Posterior vena cava (tissue), 2 donors: ENCODE data around the gene RGS3. TPM values are rescaled to one million over a fixed set of nuclear protein-coding genes. Genes with fewer than 3 reads are reported as not detected.

ENCODE experiments used
- DNase-seq: peaks from one replicate; pipeline ENCODE4 v3.0.0-alpha.2; 2020; ENCODE audit warnings: low spot score
- intact Hi-C, 2 donors: fragments of 100-400 bp; cut with DNase I; formaldehyde crosslinking; loops; one replicate each; pipeline versions ENCODE4 v1.14.1 to v1.14.2; 2022 to 2023
- total RNA-seq, 2 donors: library from RNA; stranded (reverse); fragmentation: NEBNext Ultra II Directional; extraction: Animal tissue kit (Norgen Biotek cat#: 25700); gene quantifications; one replicate each; pipeline ENCODE4 v1.2.1, GENCODE V29; 2021
- donor health status: DM: yes; HTN: yes; CAD: no.
- donor health status: DM: yes; HTN: yes; CAD: no.

Gene RGS3
- total RNA-seq, 2 donors from 2014 or later: 66.2 to 71.4 TPM

DNA sequence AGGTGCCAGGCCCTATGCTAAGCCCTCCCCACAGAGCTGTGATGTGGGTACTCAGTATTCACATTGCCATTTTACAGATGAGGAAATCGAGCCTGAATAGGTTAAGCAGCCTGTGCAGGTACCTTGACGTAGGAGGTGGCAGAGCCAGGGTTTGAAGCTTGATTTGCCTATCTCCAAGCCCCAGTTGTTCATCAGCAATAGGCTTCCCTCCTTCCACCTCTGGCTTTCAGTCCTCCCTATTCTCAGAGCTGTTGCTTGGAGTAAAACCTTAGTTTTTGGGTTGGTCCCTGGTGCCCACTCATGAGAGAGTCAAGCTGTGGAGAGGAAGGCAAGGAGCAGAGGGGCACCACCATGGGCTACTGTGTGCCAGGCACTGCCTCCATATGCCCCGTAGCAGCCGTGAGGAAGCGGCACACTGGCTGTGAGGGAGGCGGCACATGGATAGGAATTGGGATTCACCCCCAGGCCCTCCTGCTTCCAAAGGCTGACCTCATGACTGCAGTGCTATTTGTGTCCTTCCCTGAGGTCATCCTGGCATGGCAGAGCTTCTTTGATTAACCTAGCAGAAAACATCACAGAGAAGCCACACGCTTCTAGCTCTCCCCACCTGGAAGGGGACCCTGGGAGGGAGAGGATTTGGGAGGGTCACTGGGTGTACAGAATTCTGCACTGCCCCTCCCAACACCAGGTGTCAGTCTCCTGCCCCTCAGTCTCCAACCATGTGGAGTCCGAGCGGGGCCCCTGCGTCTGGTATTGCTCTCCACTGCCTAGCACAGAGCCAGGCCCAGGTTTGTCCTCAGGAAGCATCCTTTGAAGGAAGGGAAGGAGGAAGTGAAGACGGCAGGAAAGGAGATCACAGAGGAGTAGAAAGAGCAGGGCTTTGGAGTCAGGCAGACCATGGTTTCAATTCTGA, 109.8 kb downstream of the RGS3 start:
- intact Hi-C loops: no loop called here
- peak; percentile 61 for DNase-seq

DNA sequence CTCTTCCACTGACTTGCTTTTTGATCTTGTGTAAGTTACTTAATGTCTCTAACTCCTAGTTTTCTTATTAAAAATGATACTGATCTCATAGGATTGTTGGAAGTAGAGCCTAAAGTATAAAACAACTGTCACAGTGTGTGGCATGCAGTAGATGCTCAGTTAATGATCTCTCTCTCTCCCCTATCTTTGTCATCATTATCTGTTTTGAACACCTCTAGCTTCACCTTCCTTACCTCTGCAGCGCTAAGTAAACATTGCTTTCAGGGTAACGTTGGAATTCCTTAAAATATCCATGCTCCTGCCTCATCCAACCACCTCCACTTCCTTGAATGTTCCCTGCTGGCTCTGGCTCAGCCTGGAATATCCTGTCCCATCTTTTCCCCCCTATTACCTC, 110.4 kb downstream of the RGS3 start:
- no peak for DNase-seq
- intact Hi-C loops: no loop called here

DNA sequence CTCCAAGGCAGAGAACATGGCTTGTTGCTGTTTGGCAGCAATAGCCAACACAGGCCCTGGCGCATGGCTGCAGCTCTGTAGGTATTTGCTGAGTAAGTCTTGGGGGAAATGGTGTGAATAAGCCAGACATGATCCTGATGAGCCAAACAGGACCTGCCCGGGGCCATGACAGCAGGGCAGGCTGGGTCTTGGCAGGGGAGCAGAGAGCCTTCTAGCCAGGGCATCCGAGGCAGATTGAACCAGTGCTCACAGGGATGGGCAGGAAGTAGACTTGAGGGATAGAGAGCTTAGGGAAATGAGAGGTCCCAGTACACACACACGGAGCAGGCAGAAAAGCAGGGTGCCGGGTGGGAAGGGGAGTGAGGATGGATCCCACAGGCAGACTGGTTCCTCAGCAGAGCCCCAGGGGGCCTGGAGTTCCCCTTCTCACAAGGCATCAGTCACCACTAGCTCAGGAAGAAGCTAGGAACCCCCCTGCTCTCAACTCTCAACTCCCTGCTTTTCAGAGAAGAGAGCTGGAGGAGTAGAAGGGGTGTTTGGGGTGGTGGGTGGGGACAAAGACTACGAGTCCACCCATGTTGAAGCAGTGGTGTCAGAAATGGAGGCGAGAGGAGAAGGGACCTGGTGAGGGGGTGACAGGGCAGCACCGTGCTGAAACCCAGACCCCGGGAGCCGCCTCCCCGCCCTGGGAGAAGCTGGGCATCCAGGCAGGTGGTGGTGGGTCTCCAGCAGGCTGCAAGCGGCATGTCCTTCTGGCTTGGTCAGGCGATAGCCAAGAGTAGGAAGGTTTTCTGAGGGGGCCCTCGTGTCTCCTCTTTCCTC, 111.1 kb downstream of the RGS3 start:
- DNase-seq: peak; percentile 66
- intact Hi-C loops: no loop called here

DNA sequence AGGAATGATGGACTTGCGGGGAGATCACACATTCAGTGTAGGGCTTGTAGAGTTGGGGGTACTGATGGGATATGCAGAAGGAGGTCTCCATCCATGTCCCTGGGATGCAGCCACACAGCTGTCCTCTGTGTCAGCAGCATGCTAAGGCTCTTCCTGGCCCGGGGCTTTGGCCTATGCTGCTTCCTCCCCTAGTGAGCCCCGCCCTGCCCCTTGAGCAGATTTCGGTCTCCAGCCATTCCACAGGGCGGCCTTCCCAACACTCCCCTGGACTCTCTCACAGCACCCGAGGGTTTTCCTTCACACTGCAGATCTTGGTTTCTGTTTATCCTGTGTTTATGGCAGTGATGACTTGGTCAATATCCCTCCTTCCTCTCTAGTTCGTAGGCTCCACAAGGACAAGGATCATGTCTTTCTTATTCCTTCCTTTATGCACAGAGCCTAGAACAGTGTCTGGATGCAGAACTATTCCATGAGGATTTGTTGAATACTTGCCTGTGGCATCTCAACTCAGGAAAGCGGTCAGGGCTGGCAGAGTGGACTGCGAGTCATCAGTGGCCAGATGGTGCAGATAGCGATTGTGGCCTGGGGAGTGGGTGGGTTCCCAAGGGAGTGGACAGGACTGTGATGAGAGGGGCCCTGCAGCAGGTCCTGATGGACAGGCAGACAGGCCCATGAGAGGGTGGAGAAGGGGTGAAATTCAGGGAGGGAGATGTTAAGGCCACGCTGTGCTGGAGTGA, 114.2 kb downstream of the RGS3 start:
- DNase-seq: peak; percentile 81
- intact Hi-C loops: no loop called here

DNA sequence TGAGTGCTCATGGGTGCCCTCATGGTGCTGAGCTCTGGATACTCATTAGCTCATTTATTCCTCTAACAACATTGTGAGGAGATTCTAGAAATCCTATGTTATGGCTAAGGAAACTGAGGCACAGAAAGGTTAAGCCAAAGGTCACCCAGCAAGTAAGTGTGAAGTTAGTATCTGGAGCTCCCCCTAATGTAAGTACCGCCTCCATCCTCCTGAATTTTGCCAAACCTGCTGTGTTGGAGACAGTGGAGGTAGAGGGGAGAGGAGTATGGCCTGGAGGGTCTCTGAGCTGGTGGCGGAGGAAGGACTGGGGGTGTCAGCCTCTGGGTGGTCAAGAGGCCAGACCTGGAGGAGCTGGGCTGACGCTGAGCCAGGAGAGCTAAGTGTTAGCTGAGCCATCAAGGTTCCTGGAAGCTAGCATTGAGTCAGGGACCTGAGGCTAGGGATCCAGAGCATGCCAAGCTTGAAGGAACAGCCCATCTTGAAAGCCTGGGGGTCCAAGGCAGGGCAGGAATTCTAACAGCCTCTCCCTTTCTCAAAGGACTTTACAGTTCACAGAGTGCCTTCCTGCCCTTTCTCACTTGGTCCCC, 114.8 kb downstream of the RGS3 start:
- intact Hi-C loops: no loop called here
- no peak for DNase-seq

DNA sequence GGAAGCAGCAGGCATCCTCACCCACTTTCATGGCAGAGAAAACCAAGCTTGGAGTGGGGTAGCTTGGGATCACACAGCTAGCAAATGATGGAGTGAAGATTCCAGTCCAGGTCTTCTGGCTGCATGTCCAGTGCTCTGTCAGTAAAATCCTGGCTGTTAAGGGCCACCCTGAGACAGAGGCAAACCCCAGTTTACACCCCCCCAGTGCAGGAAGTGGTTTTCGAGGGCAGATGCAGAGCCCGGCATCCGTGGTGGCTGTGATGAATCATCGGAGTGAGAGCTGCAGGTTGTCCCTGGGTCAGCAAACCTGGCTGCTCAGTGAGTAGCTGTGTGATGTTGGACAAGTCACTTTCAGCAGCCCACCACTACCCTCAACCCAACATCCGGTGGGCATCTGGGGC, 115.4 kb downstream of the RGS3 start:
- peak; percentile 90 for DNase-seq
- intact Hi-C loops: no loop called here

DNA sequence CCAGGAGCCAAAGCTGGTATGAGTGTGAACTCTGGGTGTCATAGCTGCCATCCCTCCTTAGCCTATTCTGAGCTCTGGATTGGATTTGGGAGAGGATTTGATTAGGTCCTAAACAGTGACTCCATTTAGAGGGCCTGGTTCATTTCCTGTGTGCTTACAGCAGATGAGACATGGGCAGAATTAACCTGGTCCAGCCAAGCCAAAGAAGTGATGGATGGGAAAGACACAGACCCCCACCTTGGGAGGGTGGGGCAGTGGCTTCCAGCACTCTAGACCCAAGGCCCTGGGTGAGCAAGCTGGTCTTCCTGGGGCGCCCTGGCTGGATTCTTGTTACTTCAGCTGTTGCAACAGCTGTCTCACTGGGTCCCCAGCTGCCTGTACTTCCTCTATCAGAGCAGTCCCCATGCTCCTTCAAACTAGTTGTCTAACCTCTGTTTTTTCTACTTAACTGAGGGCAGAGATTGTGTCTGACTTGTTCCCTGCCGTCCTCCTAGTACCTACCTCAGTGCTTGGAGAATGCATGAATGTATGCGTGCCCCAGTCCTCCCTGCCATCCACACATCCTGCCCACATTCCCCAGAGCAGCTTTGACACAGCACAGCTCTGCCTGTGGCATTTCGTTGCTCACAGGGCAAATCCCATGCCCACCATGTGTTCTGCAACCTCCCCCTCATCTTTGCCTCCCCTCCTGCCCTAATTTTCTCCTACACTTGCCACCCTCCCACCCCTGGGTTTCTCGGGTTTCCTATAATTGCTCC, 115.9 kb downstream of the RGS3 start:
- intact Hi-C loops: no loop called here
- DNase-seq: no peak

DNA sequence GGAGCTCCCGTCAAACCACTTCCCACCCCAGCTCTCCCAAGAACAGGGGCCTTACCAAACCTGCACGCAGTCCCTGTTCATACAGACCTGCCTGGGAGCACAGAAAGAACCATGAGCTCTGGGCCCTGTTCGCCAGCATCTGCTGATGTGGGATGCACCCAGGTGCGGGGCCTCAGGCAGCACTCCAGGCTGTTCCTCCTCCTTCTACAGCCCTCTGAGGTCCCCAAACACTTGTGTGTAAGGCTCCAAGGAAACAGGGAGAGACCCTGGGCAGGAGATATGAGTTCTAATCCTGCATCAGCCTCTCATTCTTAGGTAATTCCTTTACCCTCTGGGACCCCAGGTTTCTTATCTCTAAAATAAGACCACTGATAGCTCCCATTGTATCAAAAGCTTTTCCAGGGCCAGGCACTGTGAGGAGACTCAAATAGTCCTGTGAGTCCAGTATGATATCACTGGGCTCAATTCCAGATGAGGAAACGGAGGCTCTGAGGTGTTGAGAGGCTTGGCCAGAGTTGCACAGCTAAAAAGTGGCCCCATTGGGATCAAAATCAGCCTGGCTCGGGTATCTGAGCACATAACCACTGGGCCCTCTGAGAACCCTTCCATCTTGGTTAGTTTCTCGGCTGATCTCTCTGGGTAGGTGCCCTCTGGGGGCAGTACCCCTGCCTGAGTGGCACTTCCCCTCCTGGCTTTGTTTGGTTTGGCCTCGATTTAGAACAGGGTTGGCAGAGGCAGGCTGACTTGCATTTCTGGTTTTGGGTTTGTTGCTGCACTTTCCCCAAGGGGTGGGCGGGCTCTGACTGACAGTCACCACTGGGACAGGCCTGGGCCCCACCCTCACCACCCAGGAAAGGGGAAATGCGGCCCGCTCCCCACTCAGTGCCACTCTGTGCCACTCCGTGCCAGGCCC, 116.8 kb downstream of the RGS3 start:
- intact Hi-C loops: no loop called here
- peak; percentile 94 for DNase-seq

DNA sequence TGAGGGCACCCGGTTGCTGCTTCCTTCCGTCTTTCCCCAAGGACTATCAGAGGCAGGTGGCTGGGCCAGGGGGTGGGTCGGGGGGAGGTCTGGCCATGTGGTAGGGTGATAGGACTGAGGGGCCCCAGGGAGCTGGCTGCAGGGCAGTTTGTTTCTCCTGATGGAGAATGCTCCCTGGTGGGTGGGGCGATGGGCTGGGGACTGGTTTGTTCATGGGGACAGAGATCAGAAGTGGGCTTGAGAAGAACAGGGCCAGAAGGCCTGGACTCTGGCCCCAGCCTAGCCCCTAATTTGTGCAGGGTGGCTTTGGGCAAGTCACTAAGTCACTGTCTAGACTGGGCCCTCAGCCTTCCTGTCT, 117.4 kb downstream of the RGS3 start:
- intact Hi-C loops: no loop called here

DNA sequence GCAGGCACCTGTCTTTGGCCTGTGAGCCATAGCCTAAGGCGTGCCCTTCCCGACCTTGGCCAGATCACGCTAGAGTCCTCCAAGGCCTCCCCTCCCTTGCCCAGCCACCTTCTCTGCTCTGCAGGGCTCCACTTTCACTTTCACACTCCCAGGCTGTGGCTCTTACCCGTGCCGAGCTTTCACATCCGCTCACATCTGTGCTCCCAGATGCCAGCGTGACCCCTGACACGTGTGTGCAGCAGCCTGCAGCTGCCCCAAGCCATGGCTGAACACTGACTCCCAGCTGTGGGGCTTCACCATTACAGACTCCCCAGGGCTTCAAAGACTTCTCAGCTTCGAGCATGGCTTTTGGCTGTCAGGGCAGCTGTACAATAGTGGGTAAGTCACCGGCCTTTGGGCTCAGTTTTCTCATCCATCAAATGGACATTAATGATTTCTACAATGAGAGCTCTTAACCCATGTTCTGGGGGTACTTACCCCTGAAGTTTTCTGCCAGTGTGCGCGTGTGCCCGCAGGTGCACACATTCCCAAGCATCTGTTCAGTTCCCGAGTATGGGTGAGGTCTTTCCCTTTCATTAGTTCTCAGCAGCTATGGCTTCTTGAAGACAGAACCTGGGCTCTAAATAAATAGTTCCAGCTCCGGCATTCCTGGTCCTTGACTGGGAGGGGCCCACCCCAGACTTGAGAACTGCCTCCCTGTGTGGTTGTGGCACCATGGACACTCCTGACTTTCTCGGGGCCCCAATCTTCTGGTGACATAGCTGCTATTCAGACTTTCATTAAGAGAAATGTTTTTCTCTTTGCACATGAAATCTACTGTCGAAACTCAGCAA, 118.6 kb downstream of the RGS3 start:
- intact Hi-C loops: no loop called here
- DNase-seq: peak; percentile 93

More for the DNA sequence above, 117.4 kb downstream of the RGS3 start:
- DNase-seq: no peak

DNA sequence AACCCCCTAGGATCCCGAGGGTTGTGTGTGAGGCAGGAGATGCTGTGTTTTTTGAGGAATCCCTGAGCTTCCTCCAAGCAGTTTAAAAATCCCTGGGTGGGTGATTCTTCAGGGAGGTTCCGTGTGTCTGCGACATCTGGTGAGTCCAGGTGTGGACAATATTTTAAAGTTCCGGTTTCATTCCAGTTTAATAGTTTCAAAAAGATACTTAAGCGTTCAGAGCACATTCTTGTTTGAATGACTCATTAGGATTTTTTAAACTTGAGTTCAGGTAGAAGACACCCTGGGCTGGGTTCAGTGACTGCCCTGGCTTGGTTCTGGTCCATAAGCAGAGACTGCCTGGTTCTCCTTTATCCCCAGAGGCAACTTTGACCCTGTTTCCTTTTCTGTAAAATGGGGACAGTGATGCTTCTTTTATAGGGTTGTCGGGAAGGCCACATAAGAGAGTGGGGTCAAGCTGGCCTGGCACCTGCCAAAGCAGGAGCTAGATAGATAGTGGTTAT, 119.2 kb downstream of the RGS3 start:
- no peak for DNase-seq
- intact Hi-C loops: loop anchor here in 1 of 2 donors (1.0 kb wide), 1 partner anchor 133 kb away; no protein-coding TSS in a partner anchor

DNA sequence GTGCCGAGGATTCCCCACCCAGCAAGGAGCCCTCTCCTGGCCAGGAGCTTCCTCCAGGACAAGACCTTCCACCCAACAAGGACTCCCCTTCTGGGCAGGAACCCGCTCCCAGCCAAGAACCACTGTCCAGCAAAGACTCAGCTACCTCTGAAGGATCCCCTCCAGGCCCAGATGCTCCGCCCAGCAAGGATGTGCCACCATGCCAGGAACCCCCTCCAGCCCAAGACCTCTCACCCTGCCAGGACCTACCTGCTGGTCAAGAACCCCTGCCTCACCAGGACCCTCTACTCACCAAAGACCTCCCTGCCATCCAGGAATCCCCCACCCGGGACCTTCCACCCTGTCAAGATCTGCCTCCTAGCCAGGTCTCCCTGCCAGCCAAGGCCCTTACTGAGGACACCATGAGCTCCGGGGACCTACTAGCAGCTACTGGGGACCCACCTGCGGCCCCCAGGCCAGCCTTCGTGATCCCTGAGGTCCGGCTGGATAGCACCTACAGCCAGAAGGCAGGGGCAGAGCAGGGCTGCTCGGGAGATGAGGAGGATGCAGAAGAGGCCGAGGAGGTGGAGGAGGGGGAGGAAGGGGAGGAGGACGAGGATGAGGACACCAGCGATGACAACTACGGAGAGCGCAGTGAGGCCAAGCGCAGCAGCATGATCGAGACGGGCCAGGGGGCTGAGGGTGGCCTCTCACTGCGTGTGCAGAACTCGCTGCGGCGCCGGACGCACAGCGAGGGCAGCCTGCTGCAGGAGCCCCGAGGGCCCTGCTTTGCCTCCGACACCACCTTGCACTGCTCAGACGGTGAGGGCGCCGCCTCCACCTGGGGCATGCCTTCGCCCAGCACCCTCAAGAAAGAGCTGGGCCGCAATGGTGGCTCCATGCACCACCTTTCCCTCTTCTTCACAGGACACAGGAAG, 120.2 kb downstream of the RGS3 start:
- DNase-seq: no peak
- intact Hi-C loops: loop anchor here in 1 of 2 donors (1.0 kb wide), 1 partner anchor 134 kb away; no protein-coding TSS in a partner anchor

DNA sequence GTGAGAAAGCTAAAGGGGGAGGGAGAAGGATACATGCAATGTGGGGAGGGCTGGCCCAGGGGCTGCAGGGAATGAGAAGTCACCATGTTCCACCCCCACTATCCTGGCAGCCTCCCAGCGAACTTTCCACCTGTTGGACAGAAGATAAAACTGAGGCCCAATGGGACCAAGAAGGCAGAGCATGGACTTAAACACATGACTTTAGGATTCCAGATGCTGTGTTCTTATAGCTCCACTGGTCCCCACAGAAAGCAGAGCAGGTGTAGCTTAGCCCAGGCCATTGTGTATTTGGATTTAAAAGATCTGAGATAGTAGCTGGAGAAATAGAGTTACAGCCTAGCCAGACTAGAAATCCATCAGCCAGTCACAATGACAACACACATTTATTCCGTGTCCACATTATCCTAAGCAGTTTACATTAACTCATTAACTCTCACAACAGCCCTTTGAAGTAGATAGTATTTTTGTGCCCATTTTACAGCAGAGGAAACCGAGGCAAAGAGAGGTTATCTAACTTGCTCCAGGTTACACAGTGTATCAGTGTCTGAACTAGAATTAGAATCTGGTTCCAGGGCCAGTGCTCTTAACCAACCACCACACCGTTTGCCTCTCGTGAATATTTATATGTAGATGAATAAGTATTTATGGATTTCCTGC, 121.0 kb downstream of the RGS3 start:
- no peak for DNase-seq
- intact Hi-C loops: loop anchor here in 1 of 2 donors (5.0 kb wide), 1 partner anchor 137 kb away; no protein-coding TSS in a partner anchor

DNA sequence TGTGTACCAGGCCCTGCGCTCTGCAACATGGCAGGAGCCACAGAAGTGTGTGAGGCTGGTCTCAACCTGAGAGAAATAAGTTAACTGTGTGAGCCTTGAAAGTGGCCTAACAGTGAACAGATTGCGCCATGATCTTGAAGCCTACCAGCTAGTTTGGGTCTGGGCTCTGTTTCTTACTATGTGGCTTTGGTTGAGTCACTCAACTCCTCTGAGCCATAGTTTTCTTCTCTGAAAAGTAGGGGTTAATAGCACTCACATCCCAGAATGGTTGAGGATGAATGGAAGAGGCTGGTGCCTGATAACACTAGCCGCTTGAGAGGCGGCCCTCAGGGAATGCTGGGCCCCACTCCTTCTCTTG, 121.5 kb downstream of the RGS3 start:
- no peak for DNase-seq
- intact Hi-C loops: loop anchor here in 1 of 2 donors (5.0 kb wide), 1 partner anchor 138 kb away; no protein-coding TSS in a partner anchor

DNA sequence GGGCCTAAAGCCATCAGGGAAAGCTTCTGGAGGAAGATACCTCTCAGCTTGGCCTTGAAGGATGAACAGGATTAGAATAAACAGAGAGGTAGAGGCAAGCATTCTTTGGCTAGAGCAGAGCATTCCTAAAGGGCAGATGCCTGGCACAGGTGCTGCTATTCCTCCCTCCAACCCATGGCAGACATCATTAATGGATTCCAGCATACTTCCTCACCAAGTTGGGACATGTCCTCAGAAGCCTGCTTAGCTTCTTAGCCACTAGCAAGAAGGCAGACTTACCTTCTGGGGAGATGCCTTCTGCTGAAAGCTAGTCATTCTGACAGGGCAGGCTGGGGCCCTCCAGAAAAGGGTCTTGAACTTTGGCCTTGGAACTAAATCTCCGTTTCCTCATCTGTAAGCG, 122.0 kb downstream of the RGS3 start:
- no peak for DNase-seq
- intact Hi-C loops: loop anchor here in 1 of 2 donors (5.0 kb wide), 1 partner anchor 138 kb away; no protein-coding TSS in a partner anchor
